Right lobe of liver (tissue), 4 donors: ENCODE results near the gene PTGDR2.

ENCODE experiments used
- CTCF ChIP-seq, 4 donors: fragments of 200-600 bp in 3 of 4; fragments of 450-650 bp in 1 of 4; IDR thresholded peaks; one replicate each; pipeline versions ENCODE4 v1.5.1 to v1.8.0; 2016 to 2022; ENCODE audit warnings: antibody characterized with exemption in 4 of 4, mild to moderate bottlenecking in 2 of 4
- POLR2A ChIP-seq: fragments of 450-650 bp; IDR thresholded peaks from one replicate; pipeline ENCODE4 v1.6.1; 2017; ENCODE audit warnings: antibody characterized with exemption, mild to moderate bottlenecking
- donor health status: DM: no; HTN: no; CAD: no.
- donor health status: DM: no; HTN: no; CAD: no.
- donor health status: DM: no; HTN: yes; CAD: no.

- TF ChIP-seq CTCF (IDR thresholded peaks at IDR 0.05) (no peak), POLR2A (no peak)
Measured at GRCh38 chr11:60838132-60838531, 17.6 kb downstream of the PTGDR2 start.
